Upper lobe of left lung (tissue), 4 donors: ENCODE measurements around the gene DNAAF5.

Source experiments
- CTCF ChIP-seq, 6 experiments: fragments of 450-650 bp in 4 of 6; fragments of 200-600 bp in 2 of 6; sonication (generic) in 2 of 6; IDR thresholded peaks; one replicate each; pipeline ENCODE4 v1.5.1; 2016 to 2019; ENCODE audit warnings: antibody characterized with exemption in 6 of 6
- POLR2A ChIP-seq, 4 donors: fragments of 450-650 bp; IDR thresholded peaks; one replicate each; pipeline ENCODE4 v1.5.1; 2016 to 2017; ENCODE audit warnings: antibody characterized with exemption in 4 of 4, mild to moderate bottlenecking in 2 of 4
- POLR2AphosphoS5 ChIP-seq, 2 donors: sonication (generic); formaldehyde crosslinking; IDR thresholded peaks; one replicate each; pipeline ENCODE4 v1.5.1; 2017; ENCODE audit warnings: antibody characterized with exemption in 2 of 2

GRCh38 chr7:782718-783449 is 56.4 kb downstream of the DNAAF5 start:
- TF ChIP-seq CTCF (IDR thresholded peaks at IDR 0.05) = no peak
- TF ChIP-seq POLR2A (IDR thresholded peaks at IDR 0.05) = no peak
- no peak for TF ChIP-seq POLR2AphosphoS5 (IDR thresholded peaks at IDR 0.05)
